ENCODE data around the gene L3MBTL1.

Gene L3MBTL1

GRCh38 chr20:43535370-43536004 is 28.0 kb downstream of the L3MBTL1 start:
- no peak for DNase-seq (ENCODE audit: low read depth, low spot score)

- DNase-seq (ENCODE audit: low read depth, low spot score): no peak
Observed at GRCh38 chr20:43536041-43536816, 28.7 kb downstream of the L3MBTL1 start.

- DNase-seq (ENCODE audit: low read depth, low spot score): no peak
Observed at GRCh38 chr20:43536817-43537440, 29.4 kb downstream of the L3MBTL1 start.

GRCh38 chr20:43537921-43538877 is 30.7 kb downstream of the L3MBTL1 start:
- no peak for DNase-seq (ENCODE audit: low read depth, low spot score)

- DNase-seq (ENCODE audit: low read depth, low spot score): no peak
Observed at GRCh38 chr20:43538878-43539700, 31.6 kb downstream of the L3MBTL1 start.

- no peak for DNase-seq (ENCODE audit: low read depth, low spot score)
Observed at GRCh38 chr20:43539975-43540672, 32.6 kb downstream of the L3MBTL1 start.

GRCh38 chr20:43540673-43541060 is 33.2 kb downstream of the L3MBTL1 start:
- no peak for DNase-seq (ENCODE audit: low read depth, low spot score)

- DNase-seq (ENCODE audit: low read depth, low spot score): no peak
Observed at GRCh38 chr20:43541214-43541613, 33.7 kb downstream of the L3MBTL1 start.

GRCh38 chr20:43542161-43542560 is 34.7 kb downstream of the L3MBTL1 start:
- DNase-seq (ENCODE audit: low read depth, low spot score): no peak

- DNase-seq (ENCODE audit: low read depth, low spot score): no peak
Observed at GRCh38 chr20:43542674-43543073, 35.2 kb downstream of the L3MBTL1 start.

- DNase-seq (ENCODE audit: low read depth, low spot score): no peak
Observed at GRCh38 chr20:43543138-43543537, 35.6 kb downstream of the L3MBTL1 start.

- no peak for DNase-seq (ENCODE audit: low read depth, low spot score)
Observed at GRCh38 chr20:43544501-43544900, 37.0 kb downstream of the L3MBTL1 start.

GRCh38 chr20:43545837-43546578 is 38.5 kb downstream of the L3MBTL1 start:
- no peak for DNase-seq (ENCODE audit: low read depth, low spot score)

GRCh38 chr20:43548273-43548880 is 40.9 kb downstream of the L3MBTL1 start:
- DNase-seq (ENCODE audit: low read depth, low spot score): no peak

GRCh38 chr20:43549416-43550065 is 42.0 kb downstream of the L3MBTL1 start:
- DNase-seq (ENCODE audit: low read depth, low spot score): no peak

GRCh38 chr20:43550456-43550855 is 43.0 kb downstream of the L3MBTL1 start:
- DNase-seq (ENCODE audit: low read depth, low spot score): no peak

GRCh38 chr20:43554369-43554768 is 46.9 kb downstream of the L3MBTL1 start:
- no peak for DNase-seq (ENCODE audit: low read depth, low spot score)

GRCh38 chr20:43558412-43559146 is 51.1 kb downstream of the L3MBTL1 start, which contains the start of gene SGK2:
Gene SGK2, plus strand, starts transcription at chr20:43559027. Its CDS starts 7,469 bp downstream, at chr20:43566496.
- DNase-seq (ENCODE audit: low read depth, low spot score): no peak
